WTC11 (cell line): ENCODE measurements around the gene GATB. TPM values are rescaled to one million over a fixed set of nuclear protein-coding genes. Genes with fewer than 3 reads are reported as not detected.
A peak's percentile ranks its signal among the peaks of the same experiment; 100 is the strongest.

Source experiments
- ATAC-seq: fragments of 200-7000 bp; cut with Tn5 transposase; 2 replicates; pipeline ENCODE4 v1.10.0; 2021; ENCODE audit warnings: mild to moderate bottlenecking, moderate library complexity
- CTCF ChIA-PET: fragments of 300-600 bp; sonication (Branson Sonifier 250); formaldehyde crosslinking; loops from one replicate; lab custom pipeline; 2021; ENCODE audit warnings: antibody characterized with exemption; lab: Charles Lee
- POLR2A ChIA-PET: fragments of 350-600 bp; sonication (Branson Sonifier 250); formaldehyde crosslinking; loops from one replicate; lab custom pipeline; 2021; ENCODE audit warnings: antibody characterized with exemption; lab: Charles Lee
- DNase-seq: peaks from one replicate; pipeline ENCODE4 v3.0.0; 2021; ENCODE audit warnings: low spot score
- H3K27ac Mint-ChIP-seq: 2 replicates; pipeline ENCODE4 v1.8.0; 2021; ENCODE audit warnings: mixed read lengths
- H3K27me3 Mint-ChIP-seq: 2 replicates; pipeline ENCODE4 v1.8.0; 2021; ENCODE audit warnings: low read depth, mild to moderate bottlenecking, moderate library complexity, mixed read lengths
- H3K36me3 Mint-ChIP-seq: 2 replicates; pipeline ENCODE4 v1.8.0; 2021; ENCODE audit warnings: mixed read lengths
- H3K4me1 Mint-ChIP-seq: 2 replicates; pipeline ENCODE4 v1.8.0; 2022; ENCODE audit warnings: mixed read lengths
- H3K4me3 Mint-ChIP-seq: 2 replicates; pipeline ENCODE4 v1.8.0; 2021; ENCODE audit warnings: mild to moderate bottlenecking, moderate library complexity, mixed read lengths
- H3K9me3 Mint-ChIP-seq: 2 replicates; pipeline ENCODE4 v1.8.0; 2021; ENCODE audit warnings: mixed read lengths
- CREM ChIP-seq: sonication (generic); formaldehyde crosslinking; IDR thresholded peaks from 2 replicates; pipeline ENCODE4 v1.8.1; 2022; ENCODE audit warnings: mild to moderate bottlenecking, missing genetic modification reagents, moderate library complexity
- EMX1 ChIP-seq: fragments of 250-450 bp; sonication (Bioruptor Pico); IDR thresholded peaks from 2 replicates; pipeline ENCODE4 v1.8.0; 2021; ENCODE audit warnings: mild to moderate bottlenecking
- FOXP1 ChIP-seq: sonication (generic); formaldehyde crosslinking; IDR thresholded peaks from 2 replicates; pipeline ENCODE4 v1.8.0; 2022; ENCODE audit warnings: missing genetic modification reagents, mild to moderate bottlenecking, moderate library complexity, borderline replicate concordance
- GTF2I ChIP-seq: fragments of 250-450 bp; sonication (Bioruptor Pico); conservative IDR thresholded peaks from 2 replicates; pipeline ENCODE4 v1.4.0; 2021; ENCODE audit warnings: mild to moderate bottlenecking
- JUN ChIP-seq: sonication (generic); formaldehyde crosslinking; IDR thresholded peaks from 2 replicates; pipeline ENCODE4 v1.8.0; 2023; ENCODE audit warnings: mild to moderate bottlenecking, missing genetic modification reagents
- MYBL2 ChIP-seq: sonication (generic); formaldehyde crosslinking; IDR thresholded peaks from 2 replicates; pipeline ENCODE4 v1.8.1; 2023; ENCODE audit warnings: mild to moderate bottlenecking, moderate library complexity, missing genetic modification reagents
- NFE2L1 ChIP-seq: sonication (generic); formaldehyde crosslinking; IDR thresholded peaks from 2 replicates; pipeline ENCODE4 v1.8.1; 2023; ENCODE audit warnings: missing genetic modification reagents
- NFYB ChIP-seq: sonication (generic); formaldehyde crosslinking; conservative IDR thresholded peaks from 2 replicates; pipeline ENCODE4 v1.8.0; 2022; ENCODE audit warnings: low read depth, missing genetic modification reagents
- OVOL2 ChIP-seq: fragments of 250-450 bp; sonication (Bioruptor Pico); IDR thresholded peaks from 2 replicates; pipeline ENCODE4 v1.9.0; 2021; ENCODE audit warnings: mild to moderate bottlenecking, borderline replicate concordance
- RELA ChIP-seq: sonication (generic); formaldehyde crosslinking; IDR thresholded peaks from 2 replicates; pipeline ENCODE4 v1.8.1; 2022; ENCODE audit warnings: missing genetic modification reagents, mild to moderate bottlenecking, borderline replicate concordance
- SMAD4 ChIP-seq: sonication (generic); formaldehyde crosslinking; IDR thresholded peaks from 2 replicates; pipeline ENCODE4 v1.8.0; 2022; ENCODE audit warnings: mild to moderate bottlenecking, missing genetic modification reagents
- ZNF219 ChIP-seq: sonication (generic); formaldehyde crosslinking; IDR thresholded peaks from 2 replicates; pipeline ENCODE4 v1.8.0; 2023; ENCODE audit warnings: missing genetic modification reagents, mild to moderate bottlenecking, borderline replicate concordance
- ZNF317 ChIP-seq: sonication (generic); formaldehyde crosslinking; IDR thresholded peaks from 2 replicates; pipeline ENCODE4 v1.8.1; 2023; ENCODE audit warnings: low read depth, mild to moderate bottlenecking, moderate library complexity, missing genetic modification reagents, borderline replicate concordance
- total RNA-seq: library from RNA; stranded (reverse); gene quantifications from 3 replicates; pipeline ENCODE4 v1.2.3, GENCODE V29; 2021
- TF ChIP-seq, protein P1 (sequence below): sonication (generic); formaldehyde crosslinking; IDR thresholded peaks from 2 replicates; pipeline ENCODE4 v1.8.1; 2023; ENCODE audit warnings: mild to moderate bottlenecking, missing genetic modification reagents, moderate library complexity
- TF ChIP-seq, protein P2 (sequence below): sonication (generic); formaldehyde crosslinking; IDR thresholded peaks from 2 replicates; pipeline ENCODE4 v1.8.1; 2023; ENCODE audit warnings: mild to moderate bottlenecking, missing genetic modification reagents
- TF ChIP-seq, protein P3 (sequence below): sonication (generic); formaldehyde crosslinking; IDR thresholded peaks from 2 replicates; pipeline ENCODE4 v1.8.0; 2022; ENCODE audit warnings: mild to moderate bottlenecking, missing genetic modification reagents
- TF ChIP-seq, protein P4 (sequence below): sonication (generic); formaldehyde crosslinking; IDR thresholded peaks from 2 replicates; pipeline ENCODE4 v1.8.1; 2022; ENCODE audit warnings: low read depth, mild to moderate bottlenecking, moderate library complexity, missing genetic modification reagents, borderline replicate concordance
- TF ChIP-seq, protein P5 (sequence below): sonication (generic); formaldehyde crosslinking; IDR thresholded peaks from 2 replicates; pipeline ENCODE4 v1.8.0; 2023; ENCODE audit warnings: mild to moderate bottlenecking, missing genetic modification reagents

The GATB gene
- total RNA-seq, 1 experiment from 2014 or later, result 22.7 TPM

DNA sequence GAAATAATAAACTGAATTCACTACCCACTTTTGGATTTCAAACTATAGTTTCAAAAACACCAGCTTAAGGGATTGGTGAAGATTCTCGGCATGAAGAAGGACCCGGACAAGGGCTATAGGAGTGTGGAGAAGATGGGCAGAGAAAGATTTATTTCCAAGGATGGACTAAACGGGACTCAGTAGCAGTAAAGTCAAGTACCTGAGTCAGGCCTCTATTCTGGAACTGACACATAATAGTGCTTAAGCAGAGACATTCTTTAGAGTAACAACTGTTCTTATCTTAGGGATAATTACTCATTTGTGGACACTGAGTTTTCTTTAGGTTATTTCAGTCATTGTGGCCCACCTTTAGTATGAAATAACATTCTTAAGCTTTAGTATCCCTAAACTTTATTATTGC lies 134.6 kb downstream of the GATB start (continued):
- TF ChIP-seq, protein P1, sequence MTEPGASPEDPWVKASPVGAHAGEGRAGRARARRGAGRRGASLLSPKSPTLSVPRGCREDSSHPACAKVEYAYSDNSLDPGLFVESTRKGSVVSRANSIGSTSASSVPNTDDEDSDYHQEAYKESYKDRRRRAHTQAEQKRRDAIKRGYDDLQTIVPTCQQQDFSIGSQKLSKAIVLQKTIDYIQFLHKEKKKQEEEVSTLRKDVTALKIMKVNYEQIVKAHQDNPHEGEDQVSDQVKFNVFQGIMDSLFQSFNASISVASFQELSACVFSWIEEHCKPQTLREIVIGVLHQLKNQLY (CRISPR knock-in tag), result no peak
- no peak for TF ChIP-seq GTF2I (CRISPR knock-in tag)
- no peak for TF ChIP-seq RELA
- TF ChIP-seq, protein P2, sequence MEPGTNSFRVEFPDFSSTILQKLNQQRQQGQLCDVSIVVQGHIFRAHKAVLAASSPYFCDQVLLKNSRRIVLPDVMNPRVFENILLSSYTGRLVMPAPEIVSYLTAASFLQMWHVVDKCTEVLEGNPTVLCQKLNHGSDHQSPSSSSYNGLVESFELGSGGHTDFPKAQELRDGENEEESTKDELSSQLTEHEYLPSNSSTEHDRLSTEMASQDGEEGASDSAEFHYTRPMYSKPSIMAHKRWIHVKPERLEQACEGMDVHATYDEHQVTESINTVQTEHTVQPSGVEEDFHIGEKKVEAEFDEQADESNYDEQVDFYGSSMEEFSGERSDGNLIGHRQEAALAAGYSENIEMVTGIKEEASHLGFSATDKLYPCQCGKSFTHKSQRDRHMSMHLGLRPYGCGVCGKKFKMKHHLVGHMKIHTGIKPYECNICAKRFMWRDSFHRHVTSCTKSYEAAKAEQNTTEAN (CRISPR knock-in tag), result no peak
- TF ChIP-seq, protein P3, sequence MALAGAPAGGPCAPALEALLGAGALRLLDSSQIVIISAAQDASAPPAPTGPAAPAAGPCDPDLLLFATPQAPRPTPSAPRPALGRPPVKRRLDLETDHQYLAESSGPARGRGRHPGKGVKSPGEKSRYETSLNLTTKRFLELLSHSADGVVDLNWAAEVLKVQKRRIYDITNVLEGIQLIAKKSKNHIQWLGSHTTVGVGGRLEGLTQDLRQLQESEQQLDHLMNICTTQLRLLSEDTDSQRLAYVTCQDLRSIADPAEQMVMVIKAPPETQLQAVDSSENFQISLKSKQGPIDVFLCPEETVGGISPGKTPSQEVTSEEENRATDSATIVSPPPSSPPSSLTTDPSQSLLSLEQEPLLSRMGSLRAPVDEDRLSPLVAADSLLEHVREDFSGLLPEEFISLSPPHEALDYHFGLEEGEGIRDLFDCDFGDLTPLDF (CRISPR knock-in tag), result no peak

DNA sequence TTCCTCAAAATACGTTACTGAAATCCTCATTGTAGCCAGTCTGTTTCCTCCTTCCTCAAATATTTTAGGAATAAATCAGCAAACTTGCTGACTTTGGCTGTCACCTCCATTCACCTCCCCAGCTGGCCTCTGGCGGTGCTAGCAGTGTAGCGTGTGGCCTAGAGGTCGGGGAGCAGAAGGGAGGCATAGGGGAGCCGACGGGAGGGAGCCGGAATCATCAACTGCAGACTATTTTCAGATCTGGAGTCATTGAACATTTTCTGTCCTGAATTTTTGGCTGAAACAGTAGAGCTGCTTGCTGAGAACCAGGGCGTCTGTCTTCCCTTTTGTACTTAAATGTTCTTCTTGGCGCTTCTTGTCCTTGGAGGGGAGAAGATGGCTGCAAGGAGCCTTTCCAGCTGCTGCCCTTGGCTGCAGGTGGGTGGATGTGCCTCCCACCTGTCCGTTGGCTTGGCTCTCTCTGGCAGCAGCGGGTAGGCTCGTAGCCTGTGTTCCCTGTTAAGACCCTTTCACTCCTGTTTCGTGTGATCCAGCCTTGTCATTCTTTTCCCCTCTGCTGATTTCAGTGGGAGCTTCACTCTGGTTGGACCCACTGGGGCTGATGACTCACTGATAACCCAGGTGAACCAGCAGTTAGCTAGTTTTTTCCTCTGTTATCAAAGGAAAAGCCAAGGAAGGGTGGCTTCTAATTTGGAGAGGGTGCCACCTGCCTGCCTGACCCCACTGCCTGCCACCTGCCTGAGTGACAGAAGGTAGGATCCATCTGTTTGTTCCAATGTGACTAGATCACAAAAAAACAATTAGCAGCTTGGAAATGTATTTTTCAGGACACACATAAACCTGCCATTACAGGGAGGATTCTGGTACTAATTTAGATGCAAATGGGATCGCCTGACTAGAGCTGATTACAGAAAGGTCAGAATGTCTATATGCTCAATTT lies 135.9 kb downstream of the GATB start:
- TF ChIP-seq ZNF317 (CRISPR knock-in tag) (no peak), CREM (CRISPR knock-in tag) (no peak), SMAD4 (no peak), JUN (no peak), NFE2L1 (no peak), GTF2I (CRISPR knock-in tag) (no peak), FOXP1 (no peak), ZNF219 (no peak), OVOL2 (CRISPR knock-in tag) (no peak), MYBL2 (CRISPR knock-in tag) (no peak), EMX1 (no peak), NFYB (no peak)
- TF ChIP-seq, protein P4, sequence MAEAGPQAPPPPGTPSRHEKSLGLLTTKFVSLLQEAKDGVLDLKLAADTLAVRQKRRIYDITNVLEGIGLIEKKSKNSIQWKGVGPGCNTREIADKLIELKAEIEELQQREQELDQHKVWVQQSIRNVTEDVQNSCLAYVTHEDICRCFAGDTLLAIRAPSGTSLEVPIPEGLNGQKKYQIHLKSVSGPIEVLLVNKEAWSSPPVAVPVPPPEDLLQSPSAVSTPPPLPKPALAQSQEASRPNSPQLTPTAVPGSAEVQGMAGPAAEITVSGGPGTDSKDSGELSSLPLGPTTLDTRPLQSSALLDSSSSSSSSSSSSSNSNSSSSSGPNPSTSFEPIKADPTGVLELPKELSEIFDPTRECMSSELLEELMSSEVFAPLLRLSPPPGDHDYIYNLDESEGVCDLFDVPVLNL, result no peak
- TF ChIP-seq, protein P5, sequence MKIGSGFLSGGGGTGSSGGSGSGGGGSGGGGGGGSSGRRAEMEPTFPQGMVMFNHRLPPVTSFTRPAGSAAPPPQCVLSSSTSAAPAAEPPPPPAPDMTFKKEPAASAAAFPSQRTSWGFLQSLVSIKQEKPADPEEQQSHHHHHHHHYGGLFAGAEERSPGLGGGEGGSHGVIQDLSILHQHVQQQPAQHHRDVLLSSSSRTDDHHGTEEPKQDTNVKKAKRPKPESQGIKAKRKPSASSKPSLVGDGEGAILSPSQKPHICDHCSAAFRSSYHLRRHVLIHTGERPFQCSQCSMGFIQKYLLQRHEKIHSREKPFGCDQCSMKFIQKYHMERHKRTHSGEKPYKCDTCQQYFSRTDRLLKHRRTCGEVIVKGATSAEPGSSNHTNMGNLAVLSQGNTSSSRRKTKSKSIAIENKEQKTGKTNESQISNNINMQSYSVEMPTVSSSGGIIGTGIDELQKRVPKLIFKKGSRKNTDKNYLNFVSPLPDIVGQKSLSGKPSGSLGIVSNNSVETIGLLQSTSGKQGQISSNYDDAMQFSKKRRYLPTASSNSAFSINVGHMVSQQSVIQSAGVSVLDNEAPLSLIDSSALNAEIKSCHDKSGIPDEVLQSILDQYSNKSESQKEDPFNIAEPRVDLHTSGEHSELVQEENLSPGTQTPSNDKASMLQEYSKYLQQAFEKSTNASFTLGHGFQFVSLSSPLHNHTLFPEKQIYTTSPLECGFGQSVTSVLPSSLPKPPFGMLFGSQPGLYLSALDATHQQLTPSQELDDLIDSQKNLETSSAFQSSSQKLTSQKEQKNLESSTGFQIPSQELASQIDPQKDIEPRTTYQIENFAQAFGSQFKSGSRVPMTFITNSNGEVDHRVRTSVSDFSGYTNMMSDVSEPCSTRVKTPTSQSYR (CRISPR knock-in tag), result no peak
- CTCF ChIA-PET, result interaction anchor here (1.0 to 1.4 kb wide), 3 partner anchors 15 to 348 kb away, joined by 3 to 4 read pairs (median 3); partner anchors contain the start of gene PRSS48
- DNase-seq (no peak), ATAC-seq (peak; percentile 34)
- Mint-ChIP-seq H3K36me3 (no peaks in the 10 kb centered on the region), H3K27ac (peak overlapping the region; percentile 66), H3K4me3 (no peak overlapping the region), H3K9me3 (no peaks in the 10 kb centered on the region), H3K4me1 (peaks cover 40% of the 10 kb centered on the region), H3K27me3 (no peaks in the 10 kb centered on the region)
- POLR2A ChIA-PET, result no interaction called here
